Head of caudate nucleus (tissue), 42 donors: ENCODE data around the gene UBE2F.

ENCODE experiments used
- DNase-seq, 42 donors: peaks; one replicate each; pipeline versions ENCODE4 v3.0.0 to v3.0.0-alpha.2; 2020 to 2021; ENCODE audit warnings: mixed read lengths in 7 of 42
- intact Hi-C: fragments of 100-400 bp; cut with DNase I; formaldehyde crosslinking; loops from one replicate; pipeline ENCODE4 v1.15.0; 2022

The UBE2F gene

GRCh38 chr2:237966565-237967462, at the start of gene UBE2F:
Gene UBE2F, plus strand, starts transcription at chr2:237967014. Its CDS starts 6,094 bp downstream, at chr2:237973108.
- intact Hi-C loops, result loop anchor here (5.0 kb wide), 1 partner anchor 95 kb away; the partner anchor contains the start of gene SCLY

GRCh38 chr2:237917696-237918374, 49.0 kb upstream of the UBE2F start:
- no peak for DNase-seq
- intact Hi-C loops, result loop anchor here (5.0 kb wide), 1 partner anchor 39 kb away; no protein-coding TSS in a partner anchor

More at GRCh38 chr2:237966565-237967462, at the start of gene UBE2F:
- peak; percentile 94 to 99 (median 98) for DNase-seq

- peak in 4 of 42 donors; percentile 26 to 54 (median 36) for DNase-seq
These were observed 47.2 kb upstream of the UBE2F start for GRCh38 chr2:237919593-237919992.

GRCh38 chr2:237920673-237921072, 46.1 kb upstream of the UBE2F start:
- intact Hi-C loops, result no loop called here
- DNase-seq, result peak in 1 of 42 donors; percentile 33

More at GRCh38 chr2:237919593-237919992, 47.2 kb upstream of the UBE2F start:
- intact Hi-C loops, result loop anchor here (5.0 kb wide), 1 partner anchor 38 kb away; no protein-coding TSS in a partner anchor

GRCh38 chr2:237921967-237922492, 44.8 kb upstream of the UBE2F start:
- intact Hi-C loops, result no loop called here

GRCh38 chr2:237922641-237923361, 44.0 kb upstream of the UBE2F start:
- intact Hi-C loops, result no loop called here

More at GRCh38 chr2:237921967-237922492, 44.8 kb upstream of the UBE2F start:
- DNase-seq, result no peak

GRCh38 chr2:237923481-237924163, 43.2 kb upstream of the UBE2F start:
- intact Hi-C loops, result no loop called here
- peak in 33 of 42 donors; percentile 23 to 77 (median 57) for DNase-seq

More at GRCh38 chr2:237922641-237923361, 44.0 kb upstream of the UBE2F start:
- DNase-seq, result peak in 1 of 42 donors; percentile 31

- DNase-seq, result no peak
- intact Hi-C loops, result no loop called here
These were observed 42.7 kb upstream of the UBE2F start for GRCh38 chr2:237924164-237924534.

- intact Hi-C loops, result no loop called here
- DNase-seq, result no peak
These were observed 39.7 kb upstream of the UBE2F start for GRCh38 chr2:237927135-237927534.

GRCh38 chr2:237927986-237928385, 38.8 kb upstream of the UBE2F start:
- DNase-seq, result no peak
- intact Hi-C loops, result no loop called here

GRCh38 chr2:237929979-237930378, 36.8 kb upstream of the UBE2F start:
- intact Hi-C loops, result no loop called here
- no peak for DNase-seq

- peak in 1 of 42 donors; percentile 29 for DNase-seq
- intact Hi-C loops, result no loop called here
These were observed 35.6 kb upstream of the UBE2F start for GRCh38 chr2:237931205-237931721.

- intact Hi-C loops, result no loop called here
- DNase-seq, result no peak
These were observed 34.1 kb upstream of the UBE2F start for GRCh38 chr2:237932731-237933131.

GRCh38 chr2:237934186-237934585, 32.6 kb upstream of the UBE2F start:
- no peak for DNase-seq
- intact Hi-C loops, result no loop called here

GRCh38 chr2:237935740-237936452, 30.9 kb upstream of the UBE2F start:
- intact Hi-C loops, result no loop called here

GRCh38 chr2:237939251-237939650, 27.6 kb upstream of the UBE2F start:
- intact Hi-C loops, result no loop called here
- no peak for DNase-seq

More at GRCh38 chr2:237935740-237936452, 30.9 kb upstream of the UBE2F start:
- no peak for DNase-seq

GRCh38 chr2:237940828-237941227, 26.0 kb upstream of the UBE2F start:
- DNase-seq, result no peak
- intact Hi-C loops, result no loop called here
